GM12878 (cell line): Measurements from ENCODE around the gene SEC16A. TPM values are rescaled to one million over a fixed set of nuclear protein-coding genes. Genes with fewer than 3 reads are reported as not detected.

ENCODE experiments used
- ATAC-seq: fragments of 200-7000 bp; cut with Tn5 transposase; 3 replicates; pipeline ENCODE4 v1.9.1; 2020; ENCODE audit warnings: mild to moderate bottlenecking, moderate library complexity
- BruUV-seq: library from RNA; stranded (reverse); fragments of 400-500 nt; replicated peaks from 2 replicates; lab custom pipeline; 2021; lab: Mats Ljungman, UMichigan
- CTCF ChIA-PET: fragments of 300-600 bp; sonication (Branson Sonifier 250); formaldehyde crosslinking; extraction: SDS; loops from one replicate; lab custom pipeline; 2021; ENCODE audit warnings: inconsistent platforms; lab: Yijun Ruan, JAX
- POLR2A ChIA-PET: fragments of 350-600 bp; formaldehyde crosslinking; extraction: SDS; loops from one replicate; lab custom pipeline; 2021; ENCODE audit warnings: inconsistent platforms; lab: Charles Lee
- RAD21 ChIA-PET: fragments of 300-600 bp; sonication (Branson Sonifier 250); formaldehyde crosslinking; loops from one replicate; lab custom pipeline; 2023; ENCODE audit warnings: antibody characterized with exemption; ENCODE audit not compliant: unreplicated experiment; lab: Charles Lee
- SMC1A ChIA-PET: fragments of 300-600 bp; sonication (Branson Sonifier 250); formaldehyde crosslinking; loops from one replicate; lab custom pipeline; 2023; ENCODE audit not compliant: unreplicated experiment, uncharacterized antibody; lab: Charles Lee
- DNase-seq: peaks from one replicate; pipeline ENCODE4 v3.0.0-alpha.2; 2011; ENCODE audit warnings: low read depth, low spot score
- FAIRE-seq: peaks from 3 replicates; lab custom pipeline; 2011; peaks lifted over from hg19 to GRCh38; lab: Jason Lieb, UNC
- H2AFZ ChIP-seq: 2 replicates; pipeline ENCODE4 v1.6.0; 2011; ENCODE audit warnings: low read depth, low read length, control low read depth; ENCODE audit not compliant: control insufficient read depth
- H3K27ac ChIP-seq: 2 replicates; pipeline ENCODE4 v1.5.1; 2011; ENCODE audit warnings: control low read depth; ENCODE audit not compliant: control insufficient read depth, insufficient read depth
- H3K27me3 ChIP-seq, 2 experiments: replicated peaks in 1 of 2; 2 replicates each; pipeline versions ENCODE4 v1.6.0 to v1.6.1; 2011; ENCODE audit warnings: low read length in 1 of 2; ENCODE audit not compliant: control insufficient read depth in 2 of 2, insufficient read depth in 2 of 2
- H3K36me3 ChIP-seq, 2 experiments: 2 replicates each; pipeline ENCODE4 v1.5.1; 2011; ENCODE audit warnings: low read length in 1 of 2; ENCODE audit not compliant: control insufficient read depth in 2 of 2, insufficient read depth in 2 of 2
- H3K4me1 ChIP-seq: 2 replicates; pipeline ENCODE4 v1.6.1; 2011; ENCODE audit warnings: mild to moderate bottlenecking, low read length, moderate library complexity, mixed read lengths; ENCODE audit not compliant: control insufficient read depth, insufficient read depth
- H3K4me2 ChIP-seq: 2 replicates; pipeline ENCODE4 v1.6.0; 2011; ENCODE audit warnings: control low read depth; ENCODE audit not compliant: control insufficient read depth, insufficient read depth
- H3K4me3 ChIP-seq: fragments of 200-600 bp; sonication (generic); 2 replicates; pipeline ENCODE4 v1.5.1; 2016
- H3K79me2 ChIP-seq: 2 replicates; pipeline ENCODE4 v1.6.0; 2011; ENCODE audit warnings: low read length; ENCODE audit not compliant: control insufficient read depth, insufficient read depth
- H3K9ac ChIP-seq: 2 replicates; pipeline ENCODE4 v1.8.0; 2011; ENCODE audit warnings: low read length, control low read depth, mixed read lengths; ENCODE audit not compliant: control insufficient read depth, insufficient read depth
- H3K9me3 ChIP-seq: replicated peaks from 3 replicates; pipeline ENCODE4 v1.5.1; 2011; ENCODE audit warnings: mild to moderate bottlenecking, low read length; ENCODE audit not compliant: control insufficient read depth, insufficient read depth
- H4K20me1 ChIP-seq: 2 replicates; pipeline ENCODE4 v1.6.0; 2011; ENCODE audit not compliant: control insufficient read depth, insufficient read depth
- CBX5 ChIP-seq: sonication (generic); IDR thresholded peaks from 2 replicates; pipeline ENCODE4 v1.6.1; 2016; ENCODE audit warnings: low read depth, moderate library complexity, mild to moderate bottlenecking, inconsistent platforms
- ZBTB33 ChIP-seq: fragments of 450-650 bp; IDR thresholded peaks from 2 replicates; pipeline ENCODE4 v1.6.1; 2017; ENCODE audit warnings: mild to moderate bottlenecking
- WGBS: methylation state at CpG from one replicate; pipeline ENCODE4 v1.1.6; 2016; ENCODE audit warnings: low lambda C conversion rate; ENCODE audit not compliant: insufficient replicate concordance, insufficient coverage; ENCODE audit errors: missing lambda C conversion rate; 5-methylcytosine and 5-hydroxymethylcytosine counted together
- in situ Hi-C: fragments of 300-500 bp; cut with MboI; formaldehyde crosslinking; loops from 9 replicates; pipeline ENCODE4 v1.14.3; 2018; ENCODE audit warnings: mixed read lengths
- intact Hi-C: fragments of 100-400 bp; cut with micrococcal nuclease; formaldehyde crosslinking; loops from one replicate; pipeline ENCODE4 v1.14.2; 2022; ENCODE audit not compliant: unreplicated experiment
- polyA plus RNA-seq, 11 experiments: library from polyadenylated mRNA; depleted of rRNA in 4 of 11; unstranded in 6 of 11; stranded (reverse) in 5 of 11; fragments of >200 nt; fragmentation: Nextera tagmentation in 4 of 11; fragmentation: Illumina TruSeq in 1 of 11; extraction: Ambion mirVana in 4 of 11; extraction: Trizol in 1 of 11; gene quantifications; 1 replicate in 1 of 11; 2 replicates in 10 of 11; pipeline versions ENCODE4 v1.2.1 to v1.2.3, GENCODE V29; 2011 to 2016; ENCODE audit warnings: inconsistent platforms in 2 of 11, missing spikeins in 2 of 11, low read depth in 1 of 11
- total RNA-seq, 4 experiments: library from RNA; depleted of rRNA in 3 of 4; stranded (reverse); fragments of >200 nt in 3 of 4; fragmentation: Illumina TruSeq in 1 of 4; extraction: Trizol in 1 of 4; gene quantifications; 2 replicates each; pipeline versions ENCODE4 v1.2.1 to v1.2.3, GENCODE V29; 2013 to 2021

Gene SEC16A
- total and polyA plus RNA-seq, 10 of the 15 experiments (the other 5 are each of a cell fraction or from before 2014, with no cell fraction given) = 9.9 to 59.1 (median 21.7) TPM

GRCh38 chr9:136484153-136485048, 1.6 kb upstream of the SEC16A start:
- FAIRE-seq = no peak
- peak overlapping the region; percentile 92 for H3K4me3 ChIP-seq
- SMC1A ChIA-PET = interaction anchor here (1.1 to 7.0 kb wide), 4 partner anchors 140 to 163 kb away, joined by 3 to 60 read pairs (median 10); no protein-coding TSS in a partner anchor
- no peaks in the 10 kb centered on the region; the same call in 1 of the 2 replicates for H4K20me1 ChIP-seq
- BruUV-seq = no TSS peak
- H3K4me2 ChIP-seq = peak overlapping the region; percentile 96
- in situ Hi-C loops (no loop called here), intact Hi-C loops (loop anchor here (1.0 to 5.0 kb wide), 3 partner anchors 63 to 203 kb away; partner anchors contain the start of genes AGPAT2 and NOTCH1)
- DNase-seq = no peak
- RAD21 ChIA-PET = interaction anchor here (0.9 to 7.8 kb wide), 6 partner anchors 55 to 162 kb away, joined by 3 to 126 read pairs (median 4); no protein-coding TSS in a partner anchor
- no peak for ATAC-seq
- H3K4me1 ChIP-seq = peaks cover 6% of the 10 kb centered on the region; the same call in 1 of the 2 replicates
- peak overlapping the region; percentile 26; the same call in 1 of the 2 replicates for H3K9ac ChIP-seq
- 42% methylated on average over 51 of the region's 59 CpGs for WGBS
- POLR2A ChIA-PET = interaction anchor here (0.5 to 1.3 kb wide), 3 partner anchors 27 to 55 kb away, joined by 3 read pairs; no protein-coding TSS in a partner anchor
- H3K27ac ChIP-seq = no peak overlapping the region
- H3K79me2 ChIP-seq = peaks cover 31% of the 10 kb centered on the region
- no peaks in the 10 kb centered on the region for H3K27me3 ChIP-seq
- H3K9me3 ChIP-seq = no peaks in the 10 kb centered on the region
- peak overlapping the region; percentile 64 for H2AFZ ChIP-seq
- CTCF ChIA-PET = interaction anchor here (0.6 to 9.0 kb wide), 20 partner anchors 15 to 245 kb away, joined by 3 to 223 read pairs (median 4); no protein-coding TSS in a partner anchor
- 0 out of 2 replicates have a peak, but pooled peaks have one; percentile 14 for TF ChIP-seq ZBTB33
- TF ChIP-seq CBX5 = no peak
- peaks cover 0 to 2% of the 10 kb centered on the region in 2 experiments; a peak in 2 of 4 replicates for H3K36me3 ChIP-seq
